GM06990 (cell line): ENCODE data around the gene SHISA7.
"Not testable (repeated sequence)": the region's sequence is repeated elsewhere in the genome, so short reads cannot be mapped to it uniquely, and the experiment has no call there.

ENCODE experiments used
- DNase-seq: peaks from one replicate; pipeline ENCODE4 v3.0.0-alpha.2; 2011; ENCODE audit not compliant: insufficient read length; ENCODE audit errors: extremely low read depth
- H3K27me3 ChIP-seq: replicated peaks from 2 replicates; pipeline ENCODE4 v1.6.0; 2011; ENCODE audit warnings: low read length; ENCODE audit not compliant: control insufficient read depth, insufficient read depth
- H3K36me3 ChIP-seq: 2 replicates; pipeline ENCODE4 v1.5.1; 2011; ENCODE audit warnings: low read length; ENCODE audit not compliant: control insufficient read depth, insufficient read depth
- H3K4me3 ChIP-seq: replicated peaks from 2 replicates; pipeline ENCODE4 v1.5.1; 2011; ENCODE audit warnings: low read depth, mild to moderate bottlenecking, control low read depth, low read length
- TF ChIP-seq, protein P1 (sequence below): IDR thresholded peaks from 2 replicates; pipeline ENCODE4 v1.5.1; 2011; ENCODE audit warnings: low read length, control low read depth, mild to moderate bottlenecking, inconsistent platforms; ENCODE audit not compliant: insufficient read depth, poor library complexity, severe bottlenecking

SHISA7 gene

GRCh38 chr19:55449469-55449868, 6.4 kb upstream of the SHISA7 start:
- DNase-seq, result no peak
- H3K4me3 ChIP-seq, result no peak overlapping the region
- peaks cover 1% of the 10 kb centered on the region for H3K36me3 ChIP-seq
- TF ChIP-seq, protein P1, sequence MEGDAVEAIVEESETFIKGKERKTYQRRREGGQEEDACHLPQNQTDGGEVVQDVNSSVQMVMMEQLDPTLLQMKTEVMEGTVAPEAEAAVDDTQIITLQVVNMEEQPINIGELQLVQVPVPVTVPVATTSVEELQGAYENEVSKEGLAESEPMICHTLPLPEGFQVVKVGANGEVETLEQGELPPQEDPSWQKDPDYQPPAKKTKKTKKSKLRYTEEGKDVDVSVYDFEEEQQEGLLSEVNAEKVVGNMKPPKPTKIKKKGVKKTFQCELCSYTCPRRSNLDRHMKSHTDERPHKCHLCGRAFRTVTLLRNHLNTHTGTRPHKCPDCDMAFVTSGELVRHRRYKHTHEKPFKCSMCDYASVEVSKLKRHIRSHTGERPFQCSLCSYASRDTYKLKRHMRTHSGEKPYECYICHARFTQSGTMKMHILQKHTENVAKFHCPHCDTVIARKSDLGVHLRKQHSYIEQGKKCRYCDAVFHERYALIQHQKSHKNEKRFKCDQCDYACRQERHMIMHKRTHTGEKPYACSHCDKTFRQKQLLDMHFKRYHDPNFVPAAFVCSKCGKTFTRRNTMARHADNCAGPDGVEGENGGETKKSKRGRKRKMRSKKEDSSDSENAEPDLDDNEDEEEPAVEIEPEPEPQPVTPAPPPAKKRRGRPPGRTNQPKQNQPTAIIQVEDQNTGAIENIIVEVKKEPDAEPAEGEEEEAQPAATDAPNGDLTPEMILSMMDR, result no peak
- H3K27me3 ChIP-seq, result no peaks in the 10 kb centered on the region; the same call in 1 of the 2 replicates

GRCh38 chr19:55448175-55448490, 5.0 kb upstream of the SHISA7 start:
- H3K27me3 ChIP-seq, DNase-seq, H3K36me3 ChIP-seq, H3K4me3 ChIP-seq: not testable (repeated sequence)

DNA sequence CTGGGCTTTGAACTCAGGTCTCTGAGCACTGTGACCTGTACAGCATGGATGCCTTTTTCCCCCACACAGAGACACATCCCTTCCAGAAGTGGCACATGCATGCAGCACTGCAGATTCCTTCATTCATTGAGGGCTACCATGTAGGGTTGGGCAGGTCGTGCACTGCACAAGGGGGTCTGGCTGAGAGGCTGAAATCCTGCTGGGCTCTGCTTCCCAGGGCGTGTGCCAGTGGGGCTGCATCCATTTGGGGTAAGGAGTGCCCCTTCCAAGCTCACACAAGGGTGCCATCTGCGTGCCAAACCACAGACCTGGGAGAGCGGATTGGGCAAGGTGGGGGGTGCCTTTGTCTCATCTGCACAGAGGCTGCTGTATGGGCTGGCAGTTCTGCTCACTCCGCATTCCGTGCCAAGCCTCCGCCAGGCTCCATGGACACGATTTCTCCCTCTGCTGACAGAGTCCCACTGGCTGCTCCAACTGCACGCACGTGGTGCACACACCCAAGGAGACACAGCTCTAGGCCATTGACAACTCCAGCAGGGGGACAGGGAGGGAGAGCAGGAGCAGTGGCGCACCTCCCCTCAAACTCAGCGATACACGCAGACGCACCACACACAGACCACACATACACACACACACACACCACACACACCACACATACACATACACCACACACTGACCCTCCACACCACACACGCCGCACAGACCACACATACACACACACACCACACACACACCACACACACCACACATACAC, 4.5 kb upstream of the SHISA7 start:
- H3K36me3 ChIP-seq, result no peaks in the 10 kb centered on the region
- no peak for DNase-seq
- no peaks in the 10 kb centered on the region; the same call in 1 of the 2 replicates for H3K27me3 ChIP-seq
- no peak overlapping the region for H3K4me3 ChIP-seq
- TF ChIP-seq, protein P1, result no peak

DNA sequence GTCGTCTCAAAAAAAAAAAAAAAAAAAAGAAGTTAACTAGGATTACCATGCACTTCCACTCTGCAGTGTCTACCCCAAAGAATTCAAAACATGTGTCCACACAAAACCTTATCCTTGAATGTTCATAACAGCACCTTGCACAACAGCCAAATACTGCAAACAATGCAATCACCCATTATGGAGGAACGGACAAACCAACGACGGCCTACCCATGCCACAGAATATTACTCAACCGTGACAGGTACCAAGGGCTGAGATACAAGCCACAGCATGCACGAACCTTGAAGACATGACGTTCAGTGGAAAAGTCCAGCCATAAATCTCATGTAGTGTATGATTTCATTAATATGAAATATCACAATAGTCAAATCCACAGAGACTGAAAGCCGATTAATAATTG, 3.0 kb upstream of the SHISA7 start:
- Histone ChIP-seq H3K27me3 (peaks cover 1% of the 10 kb centered on the region; the same call in 1 of the 2 replicates), H3K36me3 (no peaks in the 10 kb centered on the region), H3K4me3 (no peak overlapping the region)
- DNase-seq, result no peak
- TF ChIP-seq, protein P1, result no peak

GRCh38 chr19:55444646-55445045, 1.5 kb upstream of the SHISA7 start:
- no peak for DNase-seq
- peaks cover 1% of the 10 kb centered on the region; the same call in 1 of the 2 replicates for H3K27me3 ChIP-seq
- TF ChIP-seq, protein P1, result no peak
- no peak overlapping the region for H3K4me3 ChIP-seq
- no peaks in the 10 kb centered on the region for H3K36me3 ChIP-seq

DNA sequence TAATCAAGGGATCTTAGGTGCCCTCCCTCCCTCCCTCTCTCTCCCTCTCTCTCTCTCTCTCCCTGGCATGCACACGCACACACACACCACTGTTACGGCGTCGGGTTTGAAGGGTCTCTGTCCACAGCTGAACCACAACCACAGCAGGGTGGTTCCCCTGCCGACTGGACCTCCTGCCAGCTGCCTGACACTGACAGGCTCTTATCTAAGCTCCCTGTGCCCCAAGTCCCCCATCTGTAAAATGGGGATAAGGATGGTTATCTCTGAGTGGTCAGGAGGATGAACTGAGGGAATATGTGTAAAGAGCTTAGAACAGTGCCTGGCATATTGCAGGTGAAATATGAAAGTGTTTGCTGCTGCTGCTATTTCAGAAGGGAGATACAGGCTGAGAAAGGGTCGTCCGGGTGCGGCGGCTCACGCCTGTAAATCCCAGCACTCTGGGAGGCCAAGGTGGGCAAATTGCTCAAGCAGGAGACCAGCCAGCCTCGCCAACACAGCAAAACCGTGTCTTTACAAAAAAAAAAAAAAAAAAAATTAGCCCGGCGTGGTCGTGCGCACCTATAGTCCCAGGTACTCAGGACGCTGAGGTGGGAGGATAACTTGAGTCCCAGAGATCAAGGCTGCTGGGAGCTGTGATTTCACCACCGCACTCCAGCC, 852 bp upstream of the SHISA7 start:
- Histone ChIP-seq H3K4me3 (no peak overlapping the region), H3K36me3 (no peaks in the 10 kb centered on the region), H3K27me3 (peaks cover 3% of the 10 kb centered on the region; the same call in 1 of the 2 replicates)
- TF ChIP-seq, protein P1, result no peak
- DNase-seq, result no peak
